ENCODE data around the gene CCSER1.

DNA sequence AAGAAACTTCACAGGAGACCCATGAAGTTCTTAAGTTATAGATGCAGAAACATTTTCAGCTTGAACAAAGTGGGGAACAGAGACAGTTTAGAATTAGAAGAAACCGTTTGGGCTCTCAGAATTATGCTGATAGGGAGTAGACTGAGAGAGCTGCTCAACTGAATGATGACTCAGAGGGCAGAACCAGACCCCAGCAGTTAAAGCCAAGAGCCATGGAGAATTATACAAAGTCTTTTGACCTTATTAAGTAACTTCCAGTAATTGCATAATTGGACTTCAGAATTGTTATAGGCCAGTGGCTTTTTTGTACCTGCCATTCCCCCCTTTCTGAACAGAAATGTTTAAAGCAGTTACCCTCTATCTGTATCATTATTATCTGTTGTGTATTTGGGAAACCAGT, 642.1 kb downstream of the CCSER1 start:
- TF ChIP-seq, protein P1, sequence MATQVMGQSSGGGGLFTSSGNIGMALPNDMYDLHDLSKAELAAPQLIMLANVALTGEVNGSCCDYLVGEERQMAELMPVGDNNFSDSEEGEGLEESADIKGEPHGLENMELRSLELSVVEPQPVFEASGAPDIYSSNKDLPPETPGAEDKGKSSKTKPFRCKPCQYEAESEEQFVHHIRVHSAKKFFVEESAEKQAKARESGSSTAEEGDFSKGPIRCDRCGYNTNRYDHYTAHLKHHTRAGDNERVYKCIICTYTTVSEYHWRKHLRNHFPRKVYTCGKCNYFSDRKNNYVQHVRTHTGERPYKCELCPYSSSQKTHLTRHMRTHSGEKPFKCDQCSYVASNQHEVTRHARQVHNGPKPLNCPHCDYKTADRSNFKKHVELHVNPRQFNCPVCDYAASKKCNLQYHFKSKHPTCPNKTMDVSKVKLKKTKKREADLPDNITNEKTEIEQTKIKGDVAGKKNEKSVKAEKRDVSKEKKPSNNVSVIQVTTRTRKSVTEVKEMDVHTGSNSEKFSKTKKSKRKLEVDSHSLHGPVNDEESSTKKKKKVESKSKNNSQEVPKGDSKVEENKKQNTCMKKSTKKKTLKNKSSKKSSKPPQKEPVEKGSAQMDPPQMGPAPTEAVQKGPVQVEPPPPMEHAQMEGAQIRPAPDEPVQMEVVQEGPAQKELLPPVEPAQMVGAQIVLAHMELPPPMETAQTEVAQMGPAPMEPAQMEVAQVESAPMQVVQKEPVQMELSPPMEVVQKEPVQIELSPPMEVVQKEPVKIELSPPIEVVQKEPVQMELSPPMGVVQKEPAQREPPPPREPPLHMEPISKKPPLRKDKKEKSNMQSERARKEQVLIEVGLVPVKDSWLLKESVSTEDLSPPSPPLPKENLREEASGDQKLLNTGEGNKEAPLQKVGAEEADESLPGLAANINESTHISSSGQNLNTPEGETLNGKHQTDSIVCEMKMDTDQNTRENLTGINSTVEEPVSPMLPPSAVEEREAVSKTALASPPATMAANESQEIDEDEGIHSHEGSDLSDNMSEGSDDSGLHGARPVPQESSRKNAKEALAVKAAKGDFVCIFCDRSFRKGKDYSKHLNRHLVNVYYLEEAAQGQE (IDR thresholded peaks at IDR 0.05; ENCODE audit: insufficient read depth in 1 of 2, low read depth in 2 of 2, low read length in 1 of 2), result no peak
- TF ChIP-seq POLR2AphosphoS5 (IDR thresholded peaks at IDR 0.05; ENCODE audit: low read depth, low read length) (no peak), SIN3A (IDR thresholded peaks at IDR 0.05; ENCODE audit: borderline replicate concordance, insufficient read depth, low read depth, low read length) (no peak)
- TF ChIP-seq, protein P2, sequence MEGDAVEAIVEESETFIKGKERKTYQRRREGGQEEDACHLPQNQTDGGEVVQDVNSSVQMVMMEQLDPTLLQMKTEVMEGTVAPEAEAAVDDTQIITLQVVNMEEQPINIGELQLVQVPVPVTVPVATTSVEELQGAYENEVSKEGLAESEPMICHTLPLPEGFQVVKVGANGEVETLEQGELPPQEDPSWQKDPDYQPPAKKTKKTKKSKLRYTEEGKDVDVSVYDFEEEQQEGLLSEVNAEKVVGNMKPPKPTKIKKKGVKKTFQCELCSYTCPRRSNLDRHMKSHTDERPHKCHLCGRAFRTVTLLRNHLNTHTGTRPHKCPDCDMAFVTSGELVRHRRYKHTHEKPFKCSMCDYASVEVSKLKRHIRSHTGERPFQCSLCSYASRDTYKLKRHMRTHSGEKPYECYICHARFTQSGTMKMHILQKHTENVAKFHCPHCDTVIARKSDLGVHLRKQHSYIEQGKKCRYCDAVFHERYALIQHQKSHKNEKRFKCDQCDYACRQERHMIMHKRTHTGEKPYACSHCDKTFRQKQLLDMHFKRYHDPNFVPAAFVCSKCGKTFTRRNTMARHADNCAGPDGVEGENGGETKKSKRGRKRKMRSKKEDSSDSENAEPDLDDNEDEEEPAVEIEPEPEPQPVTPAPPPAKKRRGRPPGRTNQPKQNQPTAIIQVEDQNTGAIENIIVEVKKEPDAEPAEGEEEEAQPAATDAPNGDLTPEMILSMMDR (IDR thresholded peaks at IDR 0.05), result no peak
